ENCODE data around the gene NTN1.

The NTN1 gene

DNA sequence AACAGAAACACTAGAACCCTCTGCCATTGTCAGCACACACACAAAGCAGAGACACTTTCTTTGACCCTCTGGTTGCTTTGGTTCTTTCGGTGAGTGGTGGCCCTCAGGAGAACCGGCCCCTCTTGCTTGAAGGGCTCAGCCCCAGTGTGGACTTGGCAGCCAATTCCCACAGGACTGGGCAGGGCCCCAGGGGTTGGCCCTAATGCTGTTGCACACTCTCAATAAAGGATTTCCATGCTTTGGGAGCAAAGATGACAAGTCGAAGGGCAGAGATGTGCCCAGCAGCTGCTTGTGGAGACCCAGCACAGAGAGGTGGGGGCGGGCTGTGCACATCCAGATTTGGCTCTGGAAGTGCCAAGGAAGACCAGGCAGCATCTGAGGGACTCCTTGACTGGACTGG is 149.0 kb downstream of the NTN1 start:
- no peak for DNase-seq

DNA sequence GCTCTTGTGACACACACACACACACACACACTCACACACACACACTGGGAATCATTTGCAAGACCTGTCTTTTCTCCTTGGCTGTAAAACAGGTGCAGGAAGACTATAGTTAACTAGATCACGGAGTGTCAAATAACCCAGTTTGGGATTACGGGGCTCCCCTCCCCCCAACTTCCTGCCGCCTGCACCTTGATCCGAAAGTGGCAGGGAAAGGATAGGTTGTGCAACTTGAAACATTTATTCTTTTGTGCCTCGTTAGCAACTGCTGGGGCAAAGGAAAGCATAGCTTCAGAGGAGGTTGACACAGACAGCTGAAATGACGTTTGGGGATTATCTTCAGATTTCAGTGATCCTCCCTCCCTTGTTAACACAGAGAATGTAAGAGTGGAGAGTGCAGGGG is 149.5 kb downstream of the NTN1 start:
- no peak for DNase-seq

DNA sequence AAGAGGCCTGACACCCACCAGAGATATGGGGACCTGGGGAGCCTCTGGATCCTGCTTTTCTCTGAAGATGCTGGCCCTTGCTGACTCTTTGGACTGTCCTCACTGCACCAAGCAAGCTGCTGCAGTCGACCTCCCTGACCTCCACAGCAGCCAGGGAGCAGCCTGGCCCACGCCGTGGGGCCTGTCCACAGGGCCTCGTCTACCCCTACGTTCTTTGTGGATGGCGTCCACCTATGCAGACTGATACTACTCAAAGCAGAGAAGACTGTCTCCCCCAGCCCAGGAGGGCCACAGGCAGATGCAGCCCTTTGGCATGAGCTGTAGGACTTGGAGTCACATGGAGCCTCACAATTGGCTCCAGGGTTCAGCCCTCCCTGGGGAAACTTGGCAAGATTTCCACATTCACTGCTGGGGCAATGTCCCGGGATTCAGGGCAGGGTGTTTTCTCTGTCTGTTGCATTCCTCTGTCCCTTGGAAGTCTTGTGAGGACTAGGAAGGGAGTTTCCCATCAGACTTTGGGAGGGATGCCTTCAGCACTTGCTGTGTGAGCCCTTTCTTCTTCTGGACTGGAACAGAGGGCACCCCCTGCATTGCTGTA is 152.2 kb downstream of the NTN1 start:
- no peak for DNase-seq

DNA sequence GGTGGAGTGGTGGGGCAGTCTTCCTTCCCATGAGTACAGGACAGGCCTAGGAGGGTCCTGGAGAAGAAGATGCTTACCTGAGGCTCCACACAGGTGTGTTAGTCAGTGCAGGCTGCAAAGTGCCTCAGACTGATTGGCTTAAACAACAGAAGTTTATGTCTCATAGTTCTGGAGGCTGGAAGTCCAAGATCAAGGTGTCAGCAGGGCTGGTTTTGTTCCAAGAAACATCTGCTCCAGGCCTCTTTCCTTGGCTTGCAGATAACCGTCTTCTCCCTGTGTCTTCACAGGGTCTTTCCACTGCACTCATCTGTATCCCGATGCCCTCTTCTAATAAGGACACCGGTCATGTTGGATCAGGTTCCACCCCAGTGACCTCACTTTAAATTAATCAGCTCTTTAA is 153.0 kb downstream of the NTN1 start:
- no peak for DNase-seq

DNA sequence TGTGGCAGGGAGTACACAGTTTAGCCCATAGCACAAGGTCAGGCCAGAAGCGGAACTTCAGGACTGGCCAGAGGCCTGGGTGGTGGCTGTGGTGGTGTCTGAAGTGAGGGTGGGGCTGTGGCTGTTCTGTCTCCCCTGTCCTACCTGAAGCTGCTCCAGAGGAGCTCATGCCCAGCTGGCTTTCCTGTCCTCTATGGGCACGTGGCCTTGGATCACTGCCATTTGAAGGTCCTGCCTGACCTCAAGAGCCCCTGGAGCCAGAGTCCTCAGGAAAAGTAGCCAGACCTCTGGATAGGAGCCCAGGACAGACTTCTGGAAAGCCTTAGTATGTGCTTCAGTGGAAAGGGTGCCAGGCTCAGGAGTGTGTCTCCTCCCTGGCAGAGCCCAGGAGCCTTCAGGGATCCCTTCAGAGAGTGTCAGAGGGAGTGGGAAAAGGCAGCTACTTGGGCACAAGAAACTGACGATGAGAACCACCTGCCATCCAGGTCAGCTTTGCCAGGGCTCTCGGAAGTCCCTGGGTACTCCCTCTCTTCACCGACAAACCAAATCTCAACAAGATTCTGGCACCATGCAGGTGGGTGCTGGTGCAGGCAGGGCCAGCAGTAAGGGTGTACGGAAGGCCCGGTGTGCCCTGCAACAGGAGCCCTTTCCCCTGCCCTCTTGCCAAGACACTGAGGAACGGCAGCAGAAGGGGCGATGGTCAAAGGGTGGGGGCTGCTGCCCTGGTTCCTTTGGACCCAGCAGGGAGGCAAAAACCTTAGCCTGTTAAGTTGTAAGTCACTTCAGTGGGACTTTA is 153.7 kb downstream of the NTN1 start:
- DNase-seq: no peak

DNA sequence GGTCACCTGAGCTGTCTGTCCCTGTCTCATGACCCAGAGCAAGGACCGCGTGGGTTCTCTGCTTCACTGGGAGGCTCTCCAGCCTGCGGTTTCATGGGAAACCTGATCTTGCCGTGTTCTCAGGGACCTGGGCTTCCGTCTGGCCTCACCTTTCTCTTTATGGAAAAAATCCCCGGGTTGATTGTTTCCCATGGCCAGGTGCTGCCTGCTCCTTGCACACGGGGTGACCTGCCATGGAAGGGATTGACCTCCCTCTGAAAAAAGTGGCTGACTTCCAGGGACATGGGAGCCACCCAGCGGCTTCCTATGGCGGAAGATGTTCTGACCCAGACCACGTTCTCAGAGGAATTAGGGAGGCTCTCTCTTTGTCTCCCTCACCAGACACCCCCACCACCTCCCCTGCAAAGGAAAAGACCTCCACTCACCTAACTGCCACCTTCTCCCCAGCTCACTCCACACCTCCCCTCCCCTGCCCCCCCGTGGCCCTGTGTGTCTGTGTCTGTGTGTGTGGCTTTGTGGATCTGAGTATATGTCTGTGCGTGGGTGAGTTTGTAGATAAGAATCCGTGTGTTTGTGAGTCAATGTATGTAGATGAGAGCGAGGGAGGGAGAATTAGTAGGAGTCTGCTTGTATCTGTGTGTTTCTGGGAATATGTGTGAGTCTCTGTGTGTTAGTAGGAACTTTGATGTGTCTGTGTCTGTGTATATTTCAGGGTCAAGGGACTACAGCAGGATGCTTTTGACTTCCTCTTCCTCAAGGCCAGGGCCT is 154.6 kb downstream of the NTN1 start:
- DNase-seq: no peak

DNA sequence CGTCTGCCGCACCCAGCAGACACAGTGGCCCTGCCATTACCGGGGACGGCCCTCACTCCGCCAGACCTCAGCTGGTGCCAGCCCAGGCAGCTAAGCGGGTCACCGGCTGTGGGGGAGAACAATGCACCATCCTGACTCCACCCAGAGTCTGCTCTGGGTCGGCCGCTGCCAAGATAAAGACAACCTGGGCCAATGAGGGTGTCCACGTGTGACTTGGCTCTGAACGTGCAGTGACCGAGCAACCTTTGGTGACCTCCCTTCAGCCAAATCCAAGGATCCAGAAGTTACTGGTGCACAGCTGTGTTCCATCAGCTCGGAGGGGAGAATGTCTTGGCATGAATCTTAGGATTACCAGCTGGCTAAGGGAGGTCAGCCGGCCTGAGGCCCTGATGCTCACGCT is 155.9 kb downstream of the NTN1 start:
- no peak for DNase-seq

DNA sequence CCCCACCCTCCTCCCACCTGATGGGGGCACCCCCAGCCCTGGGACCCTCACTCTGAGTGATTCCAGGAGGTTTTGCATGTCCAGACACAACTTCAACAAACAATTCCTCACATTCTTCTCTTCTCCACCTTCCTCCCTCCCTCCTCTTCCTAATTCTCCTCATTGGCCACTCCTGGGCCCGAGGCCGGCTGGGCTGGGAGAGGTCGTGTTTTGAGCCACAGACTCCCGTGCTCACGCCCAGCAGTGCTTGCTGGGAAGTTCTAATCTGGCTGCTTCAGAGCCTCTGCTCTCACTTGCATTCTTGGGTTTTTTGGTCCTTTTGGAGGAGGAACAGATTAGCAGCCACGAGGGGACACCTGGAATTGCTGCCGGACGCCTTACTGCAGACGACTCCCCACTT is 157.0 kb downstream of the NTN1 start:
- no peak for DNase-seq

DNA sequence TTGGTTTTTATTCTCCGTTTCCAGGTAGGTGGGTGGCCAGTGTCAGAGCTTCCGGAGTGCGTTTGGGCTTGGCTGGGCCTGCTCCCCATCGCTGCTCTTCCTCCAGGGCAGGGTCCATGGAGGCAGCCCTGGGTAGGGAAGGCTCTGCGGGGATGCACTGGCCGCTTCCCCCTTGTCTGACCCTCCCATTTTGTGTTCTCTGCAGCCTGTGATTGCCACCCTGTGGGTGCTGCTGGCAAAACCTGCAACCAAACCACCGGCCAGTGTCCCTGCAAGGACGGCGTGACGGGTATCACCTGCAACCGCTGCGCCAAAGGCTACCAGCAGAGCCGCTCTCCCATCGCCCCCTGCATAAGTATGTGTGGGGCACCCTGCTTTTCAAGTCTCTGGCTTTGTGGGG is 158.3 kb downstream of the NTN1 start:
- no peak for DNase-seq

DNA sequence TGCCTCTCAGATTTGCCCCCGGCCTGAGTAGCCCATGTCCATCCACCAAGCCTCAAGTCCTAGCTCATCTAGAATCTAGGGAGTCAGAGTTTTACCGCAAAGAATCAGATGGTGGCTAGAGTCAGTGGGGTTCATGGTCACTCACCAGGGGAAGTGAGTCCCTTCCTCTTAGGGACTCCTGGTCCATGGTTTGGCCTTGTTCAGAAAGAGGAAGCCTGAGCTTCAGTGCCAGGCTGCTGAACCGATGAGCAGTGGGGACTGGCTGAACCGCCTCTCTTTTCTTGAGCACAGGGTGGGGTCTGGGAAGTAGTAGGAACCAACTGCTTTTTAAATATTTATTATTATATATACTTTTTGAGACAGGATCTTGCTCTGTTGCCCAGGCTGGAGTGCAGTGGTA is 160.3 kb downstream of the NTN1 start:
- peak; percentile 0 to 1 for DNase-seq

DNA sequence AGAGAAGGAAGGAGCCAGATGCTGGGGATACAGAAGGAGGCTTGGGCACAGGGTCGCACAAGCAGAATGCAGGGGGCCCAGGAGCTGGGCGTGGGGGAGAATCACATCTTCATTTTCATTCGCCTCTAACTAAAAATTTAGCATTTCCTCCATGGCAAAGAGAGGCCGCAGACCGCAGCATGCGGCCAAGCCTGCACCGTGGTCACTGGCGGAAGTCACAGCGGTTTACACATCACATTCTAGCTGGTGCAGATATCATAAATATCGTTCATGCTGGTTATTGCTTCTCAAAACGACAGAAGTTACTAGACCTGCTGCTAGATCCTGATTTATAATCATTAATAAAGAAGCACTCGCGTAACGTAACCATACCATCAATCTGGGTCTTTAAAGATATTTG is 162.0 kb downstream of the NTN1 start:
- no peak for DNase-seq

DNA sequence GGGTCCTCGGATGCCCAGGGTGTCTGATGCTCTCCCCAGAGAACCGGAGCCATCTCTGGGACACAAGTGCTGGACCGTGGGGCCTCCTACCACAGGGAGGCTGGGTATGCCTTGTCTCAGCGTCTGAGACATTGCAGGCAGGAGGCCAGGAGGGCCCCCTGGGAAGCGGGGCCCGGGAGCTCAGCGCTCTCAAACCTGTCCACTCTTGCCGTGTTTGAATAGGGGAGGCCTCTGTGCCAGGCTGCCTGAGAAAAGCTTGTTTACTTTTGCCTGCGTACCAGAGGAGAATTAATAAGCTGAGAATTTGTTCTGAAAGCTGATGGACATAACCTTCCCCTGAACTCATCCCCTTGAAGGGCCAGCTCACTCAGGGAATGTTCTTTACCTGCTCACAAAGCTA is 163.8 kb downstream of the NTN1 start:
- no peak for DNase-seq

DNA sequence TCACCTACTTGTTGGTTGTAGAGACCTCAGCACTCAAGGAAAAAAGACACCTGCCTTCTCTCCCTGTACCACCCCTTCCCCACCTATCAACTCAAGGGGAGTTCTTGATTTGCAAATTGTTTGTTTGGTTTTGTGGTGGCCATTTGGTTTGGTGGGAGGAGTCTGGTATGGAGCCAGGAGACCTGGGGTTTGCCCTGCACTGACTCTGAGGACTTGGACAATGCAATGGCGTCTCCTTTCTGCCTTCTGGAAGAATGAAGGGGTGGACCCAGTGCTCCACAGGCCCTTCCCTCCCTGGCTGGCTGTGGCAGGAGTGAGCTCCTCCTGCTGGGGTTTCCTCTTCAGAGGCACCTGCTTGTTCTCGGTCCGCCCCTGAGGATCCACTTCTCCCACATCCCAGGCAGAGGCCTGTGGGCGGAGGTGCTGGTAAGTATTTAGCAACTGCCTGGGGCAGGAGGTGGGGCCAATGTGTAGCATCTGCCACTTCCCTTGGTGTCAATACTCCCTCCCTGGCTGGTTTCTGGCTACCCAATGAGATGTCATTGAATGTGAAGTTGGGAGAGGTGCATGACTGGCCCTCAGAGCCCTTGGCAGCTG is 164.5 kb downstream of the NTN1 start:
- DNase-seq: no peak

DNA sequence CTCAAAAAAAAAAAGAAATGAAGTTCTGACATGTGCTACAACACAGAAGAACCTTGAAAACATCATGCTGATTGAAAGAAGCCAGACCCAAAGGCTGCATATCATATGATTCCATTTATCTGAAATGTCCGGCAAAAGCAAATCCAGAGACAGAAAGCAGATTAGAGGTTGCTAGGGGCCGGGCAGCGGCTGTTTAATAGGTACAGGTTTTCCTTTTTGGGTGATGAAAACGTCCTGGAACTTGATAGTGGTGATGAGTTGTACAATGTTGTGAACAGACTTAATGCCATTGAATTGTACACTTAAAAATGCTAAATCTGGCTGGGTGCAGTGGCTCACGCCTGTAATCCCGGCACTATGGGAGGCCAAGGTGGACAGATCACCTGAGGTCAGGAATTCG is 166.5 kb downstream of the NTN1 start:
- no peak for DNase-seq

DNA sequence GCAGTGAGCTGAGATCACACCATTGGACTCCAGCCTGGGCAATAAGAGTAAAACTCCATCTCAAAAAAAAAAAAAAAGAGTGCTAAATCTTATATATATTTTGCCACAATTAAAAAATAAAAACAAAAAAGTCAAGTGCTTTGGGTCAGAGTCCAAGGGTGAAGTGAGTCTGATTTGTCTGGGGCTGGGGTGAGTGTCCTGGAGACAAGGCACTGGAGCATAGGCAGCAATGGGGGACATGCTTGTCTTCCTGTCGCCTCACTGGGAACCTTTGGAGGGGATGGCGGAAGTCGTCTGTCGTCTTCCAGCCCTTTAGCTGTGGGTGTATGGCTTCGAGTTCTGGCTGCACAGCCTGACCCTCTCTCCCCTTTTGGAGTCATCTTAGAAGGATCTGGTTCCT is 167.1 kb downstream of the NTN1 start:
- DNase-seq: no peak

DNA sequence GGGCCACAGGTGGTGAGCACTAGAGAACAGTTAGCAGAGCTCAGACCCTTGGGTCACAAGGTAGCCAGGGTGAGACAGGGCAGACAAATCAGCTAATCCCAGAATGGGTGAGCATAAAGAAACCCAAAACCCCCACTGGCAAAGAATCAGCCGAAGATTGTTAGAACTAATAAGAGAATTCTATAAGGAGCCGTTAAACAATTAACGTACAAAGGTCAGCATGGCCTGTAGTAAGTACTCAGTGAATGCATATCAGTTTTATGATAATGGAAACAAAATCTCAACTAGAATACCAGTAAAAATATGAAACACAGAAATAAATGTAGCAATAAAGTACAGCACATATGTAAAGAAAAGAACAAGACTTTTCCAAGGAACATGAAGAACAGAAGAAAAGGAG is 168.6 kb downstream of the NTN1 start:
- no peak for DNase-seq

DNA sequence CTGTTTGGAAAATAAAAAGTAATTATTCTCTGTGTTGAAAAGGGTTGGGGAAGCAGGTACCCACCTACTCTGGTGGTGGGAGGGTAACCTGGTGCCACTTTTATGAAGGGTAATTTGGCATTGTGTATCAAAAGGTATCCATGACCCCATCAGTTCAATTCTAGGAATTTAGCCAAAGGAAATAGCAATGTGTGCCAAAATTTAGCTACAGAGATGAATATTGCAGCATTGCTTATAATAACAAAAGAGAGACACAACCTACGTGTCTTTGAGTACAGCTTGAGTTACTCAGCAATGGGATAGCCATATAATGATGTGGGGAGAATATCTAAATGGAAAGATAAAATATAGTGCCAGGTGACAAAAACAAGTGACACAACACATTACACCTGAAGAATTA is 170.7 kb downstream of the NTN1 start:
- DNase-seq: no peak

DNA sequence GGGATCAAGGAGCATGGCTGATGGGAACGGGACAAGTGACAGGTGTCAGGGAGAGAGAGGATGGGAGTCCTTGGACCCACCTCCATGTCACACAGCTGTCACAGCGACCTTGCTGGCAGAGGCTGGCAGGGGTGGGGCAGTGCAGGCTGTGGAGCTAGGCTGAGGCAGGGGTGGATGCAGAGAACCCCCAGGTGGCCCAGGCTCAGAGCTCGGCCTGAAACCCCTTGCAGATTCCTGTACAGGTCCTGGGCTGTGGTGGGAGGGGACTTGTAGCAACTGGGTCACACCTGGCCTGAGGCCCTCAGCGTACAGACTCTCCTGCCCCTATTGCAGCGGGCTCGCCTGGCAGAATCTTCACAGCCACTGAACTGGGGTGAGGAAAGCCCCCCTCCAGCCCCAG is 174.1 kb downstream of the NTN1 start:
- no peak for DNase-seq

DNA sequence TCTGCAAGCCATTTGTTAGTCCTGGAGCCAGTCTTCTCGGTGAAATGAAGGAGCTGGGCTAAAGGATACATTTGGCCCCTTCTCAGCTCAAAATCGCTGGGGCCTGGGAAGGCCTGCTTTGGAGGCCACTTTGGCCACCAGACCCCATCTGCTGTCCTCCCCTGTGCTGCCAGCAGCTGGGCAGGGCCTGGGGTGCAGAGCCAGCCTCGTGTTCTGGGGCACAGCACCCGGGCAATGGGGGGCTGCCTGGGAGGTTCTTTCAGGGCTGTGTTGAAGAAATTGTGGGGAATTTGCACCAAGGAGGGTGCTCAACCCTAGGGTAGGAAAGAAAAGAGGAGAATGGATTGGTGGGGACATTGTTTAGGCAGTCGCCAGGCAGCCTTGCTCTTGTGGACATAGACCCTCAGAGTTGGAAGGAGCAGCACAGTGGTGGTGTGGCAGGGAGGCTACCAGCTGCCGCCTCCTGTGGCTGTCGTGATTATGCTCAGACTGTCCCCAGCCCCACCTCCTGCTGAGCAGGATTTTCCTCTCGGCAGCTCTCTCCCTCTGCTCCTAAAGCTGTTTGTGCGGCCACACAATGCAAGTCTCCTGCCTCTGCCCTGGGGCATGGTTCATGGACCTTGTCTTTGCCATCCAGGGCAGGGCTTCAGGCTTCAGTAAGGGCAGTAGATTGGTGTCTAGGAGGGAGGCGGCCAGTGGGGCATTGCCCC is 174.8 kb downstream of the NTN1 start:
- no peak for DNase-seq

DNA sequence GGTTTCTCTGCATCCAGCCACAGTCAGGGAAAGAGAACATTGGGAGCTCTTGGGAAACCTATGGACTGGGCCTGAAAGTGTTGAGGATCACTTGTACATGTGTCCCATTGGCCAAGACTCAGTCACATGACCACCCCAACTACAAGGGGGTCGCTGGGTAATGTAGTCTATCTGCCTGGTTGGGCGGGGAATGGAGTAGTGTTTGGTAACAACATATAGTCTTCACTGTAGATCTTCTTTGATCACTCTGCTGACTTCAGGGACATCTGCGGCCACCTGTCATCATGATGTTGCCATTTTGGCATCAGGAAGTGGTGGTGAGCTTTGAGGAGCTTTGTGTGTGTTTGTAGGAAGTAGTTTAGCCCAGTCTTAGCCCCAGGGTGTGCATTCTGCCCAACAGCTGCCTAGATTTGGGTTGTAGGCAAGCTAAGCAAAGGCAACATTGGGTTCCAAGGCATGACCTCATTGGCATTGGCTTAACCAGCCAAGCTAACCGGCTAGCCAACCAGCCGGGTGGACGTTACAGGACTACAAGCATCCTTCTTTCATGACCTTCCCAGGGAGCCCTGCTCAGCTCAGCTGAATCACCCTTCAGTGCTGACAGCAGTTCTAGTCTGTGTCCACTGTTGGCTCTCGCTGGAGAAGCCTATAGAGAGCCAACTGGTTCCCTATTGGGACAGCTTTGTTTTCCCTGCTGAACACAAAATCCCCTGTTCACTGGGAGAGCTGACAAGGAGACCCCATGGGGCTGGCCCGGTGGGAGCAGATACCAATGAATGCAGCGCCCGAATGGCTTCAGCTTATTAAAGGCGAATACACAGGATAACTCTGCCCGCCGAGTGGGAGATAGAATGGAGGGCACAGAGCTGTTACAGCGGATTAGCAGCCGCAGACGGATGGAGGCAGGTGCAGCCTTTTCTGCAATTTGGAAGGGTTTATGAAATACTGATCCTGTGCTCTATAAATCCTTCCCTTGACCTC is 178.6 kb downstream of the NTN1 start:
- DNase-seq: no peak

DNA sequence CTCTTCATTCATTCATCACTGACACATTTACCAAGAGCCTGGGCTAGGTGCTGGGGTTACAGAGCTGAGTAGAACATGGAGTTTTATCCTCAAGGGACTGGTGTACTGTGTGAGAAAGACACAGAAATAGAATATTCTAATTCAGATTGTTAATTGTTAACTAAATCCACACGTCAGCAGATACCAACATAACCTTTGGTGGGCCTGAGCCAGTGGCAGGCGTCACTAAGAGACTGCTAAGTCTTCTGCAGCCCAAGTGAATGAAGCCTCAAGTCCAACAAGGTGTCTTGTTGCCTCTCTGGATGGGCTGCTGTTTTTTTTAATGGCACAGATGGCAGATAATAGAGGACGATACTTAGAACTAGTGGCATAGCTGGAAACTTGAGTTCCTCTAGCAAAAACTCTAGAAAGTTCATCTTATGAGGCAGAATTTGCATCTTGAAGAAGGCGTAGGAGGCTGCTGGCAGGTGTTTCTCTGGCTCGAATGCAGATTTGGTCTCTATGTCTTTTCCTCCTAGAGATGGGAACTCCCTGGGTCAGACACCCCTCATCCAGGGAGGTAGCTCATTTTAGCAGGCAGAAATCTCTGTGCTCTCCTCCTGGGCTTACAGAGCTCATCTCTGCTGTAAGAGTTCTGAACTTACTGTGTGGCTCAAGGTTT is 179.5 kb downstream of the NTN1 start:
- DNase-seq: no peak

Data from Kasumi-1 (cell line).